ENCODE results near the gene SH3RF3. TPM values are rescaled to one million over a fixed set of nuclear protein-coding genes. Genes with fewer than 3 reads are reported as not detected.

Gene SH3RF3
- total RNA-seq, 4 donors from 2014 or later: 2.4 to 5.5 (median 2.9) TPM

GRCh38 chr2:109387778-109388469, 258.9 kb downstream of the SH3RF3 start:
- WGBS, 2 donors: 72 to 73% methylated on average over 8 of the region's 8 CpGs

GRCh38 chr2:109391243-109391642, 262.2 kb downstream of the SH3RF3 start:
- DNase-seq: no peak
- H3K4me3 ChIP-seq: no peak overlapping the region
- no peak overlapping the region for H3K27ac ChIP-seq
- WGBS, 2 donors: 93 to 100% methylated on average over 2 of the region's 9 CpGs
- no peak for TF ChIP-seq POLR2A (IDR thresholded peaks at IDR 0.05)
- TF ChIP-seq, protein P1, sequence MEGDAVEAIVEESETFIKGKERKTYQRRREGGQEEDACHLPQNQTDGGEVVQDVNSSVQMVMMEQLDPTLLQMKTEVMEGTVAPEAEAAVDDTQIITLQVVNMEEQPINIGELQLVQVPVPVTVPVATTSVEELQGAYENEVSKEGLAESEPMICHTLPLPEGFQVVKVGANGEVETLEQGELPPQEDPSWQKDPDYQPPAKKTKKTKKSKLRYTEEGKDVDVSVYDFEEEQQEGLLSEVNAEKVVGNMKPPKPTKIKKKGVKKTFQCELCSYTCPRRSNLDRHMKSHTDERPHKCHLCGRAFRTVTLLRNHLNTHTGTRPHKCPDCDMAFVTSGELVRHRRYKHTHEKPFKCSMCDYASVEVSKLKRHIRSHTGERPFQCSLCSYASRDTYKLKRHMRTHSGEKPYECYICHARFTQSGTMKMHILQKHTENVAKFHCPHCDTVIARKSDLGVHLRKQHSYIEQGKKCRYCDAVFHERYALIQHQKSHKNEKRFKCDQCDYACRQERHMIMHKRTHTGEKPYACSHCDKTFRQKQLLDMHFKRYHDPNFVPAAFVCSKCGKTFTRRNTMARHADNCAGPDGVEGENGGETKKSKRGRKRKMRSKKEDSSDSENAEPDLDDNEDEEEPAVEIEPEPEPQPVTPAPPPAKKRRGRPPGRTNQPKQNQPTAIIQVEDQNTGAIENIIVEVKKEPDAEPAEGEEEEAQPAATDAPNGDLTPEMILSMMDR (IDR thresholded peaks at IDR 0.05): no peak
- H3K27me3 ChIP-seq: no peaks in the 10 kb centered on the region
- intact Hi-C loops (cut with DNase I): no loop called here
- H3K4me1 ChIP-seq: no peaks in the 10 kb centered on the region
- H3K36me3 ChIP-seq: no peaks in the 10 kb centered on the region
- H3K9me3 ChIP-seq: no peaks in the 10 kb centered on the region

More at GRCh38 chr2:109387778-109388469, 258.9 kb downstream of the SH3RF3 start:
- Histone ChIP-seq H3K27ac (no peak overlapping the region), H3K27me3 (no peaks in the 10 kb centered on the region), H3K36me3 (no peaks in the 10 kb centered on the region), H3K9me3 (no peaks in the 10 kb centered on the region), H3K4me1 (peaks cover 7 to 15% (median 11%) of the 10 kb centered on the region in 3 donors), H3K4me3 (no peak overlapping the region)
- no peak for DNase-seq
- TF ChIP-seq POLR2A (IDR thresholded peaks at IDR 0.05): no peak
- TF ChIP-seq, protein P1 (IDR thresholded peaks at IDR 0.05): no peak
- intact Hi-C loops (cut with DNase I): no loop called here

DNA sequence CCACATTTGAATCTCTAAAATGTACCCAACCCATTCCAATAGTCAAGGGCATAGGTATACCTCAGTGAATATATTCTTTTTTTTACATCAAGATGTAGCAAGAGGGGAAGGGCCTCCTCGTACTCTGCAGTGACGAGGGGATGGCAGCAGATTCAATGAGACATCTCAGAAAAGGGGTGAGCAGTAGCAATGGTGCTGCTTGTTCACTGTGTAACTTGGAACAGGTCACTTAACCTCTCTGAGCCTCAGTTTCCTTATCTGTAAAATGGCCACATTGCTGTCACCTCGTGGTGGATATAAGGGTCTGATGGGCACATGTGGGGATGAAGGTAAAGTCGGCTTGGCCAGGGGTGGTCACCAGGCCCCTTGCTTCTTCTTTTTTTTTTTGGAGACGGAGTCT, 263.1 kb downstream of the SH3RF3 start:
- H3K27me3 ChIP-seq: no peaks in the 10 kb centered on the region
- no peaks in the 10 kb centered on the region for H3K36me3 ChIP-seq
- H3K27ac ChIP-seq: no peak overlapping the region
- WGBS, 2 donors: 89 to 93% methylated on average over 2 to 5 of the region's 5 CpGs
- no peak for TF ChIP-seq POLR2A (IDR thresholded peaks at IDR 0.05)
- TF ChIP-seq, protein P1 (IDR thresholded peaks at IDR 0.05): no peak
- H3K4me3 ChIP-seq: no peak overlapping the region
- no peaks in the 10 kb centered on the region for H3K9me3 ChIP-seq
- DNase-seq: no peak
- H3K4me1 ChIP-seq: peaks cover 0 to 8% (median 0%) of the 10 kb centered on the region in 3 donors
- intact Hi-C loops (cut with DNase I): no loop called here

- intact Hi-C loops (cut with DNase I): no loop called here
- no peaks in the 10 kb centered on the region for H3K27me3 ChIP-seq
- H3K4me1 ChIP-seq: peaks cover 0 to 11% (median 0%) of the 10 kb centered on the region in 3 donors
- WGBS, 2 donors: 94 to 96% methylated on average over 8 to 10 of the region's 15 CpGs
- H3K36me3 ChIP-seq: no peaks in the 10 kb centered on the region
- no peak overlapping the region for H3K27ac ChIP-seq
- no peak for TF ChIP-seq POLR2A (IDR thresholded peaks at IDR 0.05)
- TF ChIP-seq, protein P1 (IDR thresholded peaks at IDR 0.05): no peak
- H3K9me3 ChIP-seq: no peaks in the 10 kb centered on the region
- no peak for DNase-seq
- no peak overlapping the region for H3K4me3 ChIP-seq
These were observed 264.0 kb downstream of the SH3RF3 start for GRCh38 chr2:109392816-109393661.

DNA sequence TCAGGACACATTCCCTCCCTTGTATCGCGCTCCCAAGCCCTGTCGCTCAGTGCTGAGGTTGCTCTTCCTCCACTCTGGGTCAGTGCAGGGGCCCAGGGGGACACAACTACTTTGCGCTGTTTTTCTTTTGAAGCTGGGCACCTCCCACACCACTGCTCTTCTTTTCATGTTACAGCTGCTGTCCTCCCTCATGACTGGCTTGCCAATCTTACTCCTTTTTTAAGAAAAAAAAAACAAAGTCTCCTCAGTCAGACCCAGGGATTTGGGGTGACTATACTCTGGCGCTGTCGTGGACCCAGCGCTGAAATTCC, 264.6 kb downstream of the SH3RF3 start:
- Histone ChIP-seq H3K36me3 (no peaks in the 10 kb centered on the region), H3K9me3 (no peaks in the 10 kb centered on the region), H3K27me3 (no peaks in the 10 kb centered on the region), H3K4me3 (no peak overlapping the region), H3K4me1 (peaks cover 0 to 11% (median 0%) of the 10 kb centered on the region in 3 donors), H3K27ac (no peak overlapping the region)
- TF ChIP-seq, protein P1 (IDR thresholded peaks at IDR 0.05): no peak
- no peak for TF ChIP-seq POLR2A (IDR thresholded peaks at IDR 0.05)
- WGBS, 2 donors: 92 to 100% methylated on average over 3 to 7 of the region's 7 CpGs
- DNase-seq: no peak
- intact Hi-C loops (cut with DNase I): no loop called here
